ENCODE measurements around the gene MTR.

Gene MTR

GRCh38 chr1:236785477-236785876 lies 9.6 kb upstream of the MTR start:
- DNase-seq: no peak

- DNase-seq: no peak
Observed at GRCh38 chr1:236786453-236786852, 8.6 kb upstream of the MTR start.

GRCh38 chr1:236794585-236795034 lies 482 bp upstream of the MTR start:
- no peak for DNase-seq

- no peak for DNase-seq
Observed at GRCh38 chr1:236795757-236796667, 920 bp downstream of the MTR start.

DNA sequence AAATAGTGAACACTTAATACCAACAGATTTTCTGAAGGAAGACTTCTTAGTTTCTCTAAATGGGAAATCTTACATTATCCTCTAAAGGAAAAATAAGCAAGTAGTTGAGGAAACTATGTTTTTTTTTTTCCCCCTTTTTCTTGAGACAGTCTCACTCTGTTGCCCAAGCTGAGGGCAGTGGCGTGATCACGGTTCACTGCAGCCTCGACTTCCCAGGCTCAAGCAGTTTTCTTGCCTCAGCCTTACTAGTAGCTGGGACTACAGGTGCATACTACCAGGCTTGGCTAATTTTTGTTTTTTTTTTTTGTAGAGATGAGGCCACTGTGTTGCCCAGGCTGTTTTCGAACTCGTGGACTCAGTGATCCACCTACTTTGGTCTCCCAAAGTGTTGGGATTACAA lies 3.9 kb downstream of the MTR start:
- DNase-seq: no peak

DNA sequence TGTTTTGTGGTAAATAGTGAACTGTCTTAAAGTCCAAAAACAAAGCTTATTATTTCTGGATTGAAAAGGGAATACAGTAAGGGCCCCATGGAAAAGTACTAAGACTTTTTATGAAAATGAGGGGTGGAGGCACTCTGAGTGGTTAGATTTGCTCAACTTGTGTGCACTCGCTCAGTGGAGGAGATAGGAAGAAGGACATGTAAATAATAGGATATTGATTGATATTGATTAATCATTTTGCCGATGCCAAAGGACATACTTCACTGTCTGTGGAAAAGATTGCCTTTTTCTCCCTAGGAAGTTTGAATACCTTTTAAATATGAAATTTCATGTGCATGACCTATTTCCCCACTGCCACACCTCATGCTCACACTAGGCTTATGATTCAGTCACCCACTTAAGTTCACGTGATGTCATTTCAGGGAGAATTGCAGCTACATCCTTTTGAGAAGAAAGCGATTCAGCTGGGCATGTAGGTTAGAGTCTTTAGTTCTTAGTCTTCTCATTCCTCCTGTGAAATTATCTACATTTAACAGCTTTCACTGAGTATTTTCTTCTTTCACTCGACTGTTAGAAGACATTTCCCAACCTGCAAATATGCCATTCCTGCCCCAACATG lies 5.0 kb downstream of the MTR start:
- DNase-seq: no peak

- no peak for DNase-seq
Observed at GRCh38 chr1:236800623-236801022, 5.5 kb downstream of the MTR start.

- DNase-seq: no peak
Observed at GRCh38 chr1:236802264-236802663, 7.2 kb downstream of the MTR start.

DNA sequence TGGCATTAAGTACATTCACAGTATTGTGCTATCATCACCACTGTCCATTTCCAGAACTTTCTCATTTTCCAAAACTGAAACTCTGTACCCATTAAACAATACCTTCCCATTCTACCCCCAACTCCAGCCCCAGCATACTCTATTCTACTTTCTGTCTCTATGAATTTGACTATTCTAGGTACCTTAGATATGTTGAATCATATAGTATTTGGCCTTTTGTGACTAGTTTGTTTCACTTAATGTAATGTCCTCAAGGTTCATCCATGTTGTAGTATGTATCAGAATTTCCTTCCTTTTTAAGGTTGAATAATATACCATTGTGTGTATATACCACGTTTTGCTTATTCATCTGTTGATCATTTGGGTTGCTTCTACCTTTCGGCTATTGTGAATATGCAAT lies 11.5 kb downstream of the MTR start:
- DNase-seq: no peak

- no peak for DNase-seq
Observed at GRCh38 chr1:236808005-236808404, 12.9 kb downstream of the MTR start.

DNA sequence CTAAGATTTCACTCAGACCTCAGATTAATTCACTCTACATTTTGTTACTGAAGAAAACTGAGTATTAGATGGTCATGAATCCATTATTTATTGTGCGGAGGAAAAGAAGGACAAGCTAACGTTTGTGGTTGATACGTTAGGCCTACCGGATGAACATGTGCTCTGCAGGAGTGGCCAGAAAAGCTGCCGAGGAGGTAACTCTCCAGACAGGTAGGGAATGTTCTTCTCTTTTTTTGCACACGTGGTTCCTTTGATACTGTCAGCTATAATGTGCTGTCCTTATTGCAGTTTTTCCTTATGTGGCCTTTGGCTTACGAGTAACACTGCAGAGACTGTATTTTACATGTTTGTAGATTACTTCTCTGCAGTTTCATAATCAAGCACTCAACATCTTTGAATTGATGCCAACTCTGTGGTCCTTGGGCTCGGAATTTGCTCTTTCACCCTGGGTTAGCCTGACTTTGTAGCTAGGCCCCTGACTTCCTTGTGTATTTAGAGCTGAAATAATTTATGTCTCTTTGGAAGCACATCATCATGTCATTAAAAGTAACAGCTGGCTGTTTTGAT lies 13.6 kb downstream of the MTR start:
- DNase-seq: no peak

DNA sequence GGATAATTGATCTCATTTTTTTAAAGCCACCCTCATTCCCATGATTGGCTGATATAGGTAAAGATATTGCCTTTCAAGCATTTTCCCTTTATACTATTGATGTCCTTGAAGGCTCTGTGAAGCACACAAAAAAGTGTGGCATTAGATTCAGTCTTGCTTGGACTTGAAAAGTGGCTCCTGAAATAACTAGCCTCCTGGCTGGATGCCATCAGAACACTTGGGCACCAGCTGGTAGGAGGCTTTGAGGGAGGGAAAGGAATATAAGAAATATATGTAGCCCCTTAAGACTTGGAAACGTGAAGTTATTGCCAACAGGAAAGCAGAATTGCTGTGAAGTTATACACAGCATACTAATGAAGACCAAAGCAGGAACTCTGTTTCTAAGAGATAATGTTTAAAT lies 14.1 kb downstream of the MTR start:
- DNase-seq: no peak

- no peak for DNase-seq
Observed at GRCh38 chr1:236810018-236810417, 14.9 kb downstream of the MTR start.

DNA sequence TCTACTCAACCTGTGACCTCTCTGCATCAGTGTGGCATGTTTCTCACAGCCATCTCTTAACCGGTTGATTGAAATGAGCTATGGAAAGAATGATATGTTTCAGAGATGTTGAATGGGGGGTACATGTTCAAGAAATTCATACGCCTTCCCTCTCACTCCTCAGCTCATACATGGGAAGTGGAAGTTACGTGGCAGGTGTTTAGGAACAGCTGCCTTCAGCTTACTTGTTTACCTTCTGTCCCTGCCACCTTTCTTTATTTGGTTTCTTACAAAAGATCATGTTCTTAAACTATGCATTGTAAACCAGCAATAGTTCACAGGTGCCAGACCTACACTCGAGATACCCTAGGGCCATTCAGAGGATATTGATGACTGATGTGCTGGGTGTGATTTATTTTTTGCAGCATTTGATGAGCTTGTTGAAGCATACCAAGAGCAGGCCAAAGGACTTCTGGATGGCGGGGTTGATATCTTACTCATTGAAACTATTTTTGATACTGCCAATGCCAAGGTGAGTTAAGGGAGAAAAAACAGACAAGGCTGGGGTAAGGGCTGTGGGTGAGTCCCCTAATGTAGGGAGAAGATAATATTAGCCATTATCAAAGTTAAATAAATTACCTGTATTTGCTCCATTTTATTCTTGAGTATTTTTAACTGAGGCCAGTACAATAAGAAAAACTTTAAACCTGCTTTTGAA lies 17.4 kb downstream of the MTR start:
- no peak for DNase-seq

DNA sequence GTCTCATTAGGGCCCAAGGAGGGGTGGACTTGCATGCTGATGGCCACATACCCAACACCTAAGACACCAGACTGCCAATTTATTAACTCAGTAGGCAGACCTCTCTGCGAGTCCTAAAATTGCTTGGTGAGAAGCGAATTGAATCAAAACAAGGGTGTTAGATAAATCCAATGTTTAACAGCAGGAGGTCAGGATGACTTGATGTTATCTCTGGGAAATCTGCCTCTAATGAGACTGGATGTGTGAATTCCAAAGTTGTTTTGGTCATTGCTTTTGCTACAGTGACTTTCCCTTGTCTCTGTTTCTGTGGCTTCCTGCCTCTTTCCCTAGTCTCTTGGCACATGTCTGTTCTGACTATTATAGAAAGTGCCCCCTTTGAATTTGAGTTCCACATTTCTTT lies 20.8 kb downstream of the MTR start:
- DNase-seq: no peak

DNA sequence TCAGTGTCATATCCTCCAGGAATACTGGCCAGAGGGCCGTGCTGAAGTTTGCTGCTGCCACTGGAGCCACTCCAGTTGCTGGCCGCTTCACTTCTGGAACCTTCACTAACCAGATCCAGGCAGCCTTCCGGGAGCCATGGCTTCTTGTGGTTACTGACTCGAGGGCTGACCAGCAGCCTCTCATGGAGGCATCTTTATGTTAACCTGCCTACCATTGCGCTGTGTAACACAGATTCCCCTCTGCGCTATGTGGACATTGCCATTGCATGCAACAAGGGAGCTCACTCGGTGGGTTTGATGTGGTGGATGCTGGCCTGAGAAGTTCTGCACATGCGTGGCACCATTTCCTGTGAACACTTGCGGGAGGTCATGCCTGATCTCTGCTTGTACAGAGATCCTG lies 24.8 kb downstream of the MTR start:
- no peak for DNase-seq

DNA sequence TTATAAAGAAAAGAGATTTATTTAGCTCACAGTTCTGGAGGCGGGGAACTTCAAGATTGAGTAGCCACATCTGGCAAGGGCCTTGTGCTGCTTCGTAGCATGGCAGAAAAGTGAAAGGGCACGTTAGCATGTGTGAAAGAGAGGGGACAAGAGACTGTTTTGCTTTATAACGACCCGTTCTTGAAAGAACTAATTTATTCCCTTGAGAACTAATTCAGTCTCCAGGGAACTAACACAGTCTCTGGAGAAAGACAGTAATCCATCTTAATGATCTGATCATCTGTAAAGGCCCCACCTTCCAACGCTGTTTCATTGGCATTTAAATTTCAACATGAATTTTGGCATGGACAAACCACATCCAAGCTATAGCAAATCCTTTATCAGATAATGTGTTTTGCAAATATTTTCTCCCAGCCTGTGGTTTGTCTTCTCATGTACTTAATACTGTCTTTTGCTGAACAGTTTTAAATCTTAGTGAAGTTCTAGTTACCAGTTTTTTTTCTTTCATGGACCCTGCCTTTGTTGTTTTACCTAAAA lies 26.1 kb downstream of the MTR start:
- no peak for DNase-seq

DNA sequence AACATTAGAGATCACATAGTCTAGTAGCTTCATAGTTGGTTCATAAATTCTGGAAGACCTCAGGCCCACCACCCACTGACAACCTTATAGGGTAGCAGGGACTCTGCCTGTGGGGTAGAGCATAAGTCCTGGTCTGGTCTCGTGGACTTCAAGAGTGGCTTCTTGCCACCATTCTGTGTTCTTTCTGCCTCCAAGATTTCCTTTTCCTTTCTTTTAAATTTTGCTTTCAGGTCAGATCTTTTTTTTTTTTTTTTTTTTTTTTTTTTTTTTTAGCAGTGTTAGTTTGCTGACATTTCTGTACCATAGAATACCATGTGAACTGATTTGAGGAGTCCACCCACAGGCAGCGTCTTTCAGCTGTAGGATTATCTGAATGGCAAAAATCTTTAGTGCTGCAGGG lies 28.5 kb downstream of the MTR start:
- no peak for DNase-seq

DNA sequence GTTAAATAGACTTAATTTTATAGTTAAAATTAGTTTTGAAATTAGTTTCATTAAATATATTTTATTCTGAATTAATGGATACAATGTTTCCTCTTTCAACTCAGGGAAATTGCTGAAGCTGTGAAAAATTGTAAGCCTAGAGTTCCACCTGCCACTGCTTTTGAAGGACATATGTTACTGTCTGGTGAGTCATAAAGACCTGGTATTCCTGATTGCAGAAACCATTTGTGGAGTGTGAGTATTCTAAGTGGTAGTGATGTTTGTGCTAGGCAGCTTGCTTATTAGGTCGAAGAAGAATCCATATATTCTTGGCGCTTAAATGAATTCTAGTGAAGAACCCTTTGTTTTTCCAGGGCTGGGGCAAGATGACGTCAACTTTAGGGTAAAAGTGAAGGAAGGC lies 34.0 kb downstream of the MTR start:
- DNase-seq: no peak

- no peak for DNase-seq
Observed at GRCh38 chr1:236830116-236830515, 35.0 kb downstream of the MTR start.

DNA sequence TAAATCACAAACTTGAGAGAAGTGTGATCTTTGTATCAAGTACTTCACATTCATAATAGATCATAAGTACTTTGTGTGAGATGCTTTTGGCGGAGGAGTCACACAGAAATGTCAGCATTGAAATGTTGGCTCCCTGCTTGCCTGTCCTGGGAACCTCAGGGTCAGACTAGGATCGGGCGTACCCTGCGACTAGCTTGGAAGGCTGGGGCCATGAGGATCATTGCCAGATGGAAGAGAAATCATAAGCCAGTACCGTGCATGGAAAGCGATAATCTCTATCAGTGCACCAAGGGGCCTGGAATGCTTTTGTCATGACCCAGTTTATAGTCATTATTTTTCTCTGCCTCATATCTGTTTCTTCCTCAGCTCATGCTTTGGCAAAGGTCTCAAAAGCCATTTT lies 35.5 kb downstream of the MTR start:
- no peak for DNase-seq

DNA sequence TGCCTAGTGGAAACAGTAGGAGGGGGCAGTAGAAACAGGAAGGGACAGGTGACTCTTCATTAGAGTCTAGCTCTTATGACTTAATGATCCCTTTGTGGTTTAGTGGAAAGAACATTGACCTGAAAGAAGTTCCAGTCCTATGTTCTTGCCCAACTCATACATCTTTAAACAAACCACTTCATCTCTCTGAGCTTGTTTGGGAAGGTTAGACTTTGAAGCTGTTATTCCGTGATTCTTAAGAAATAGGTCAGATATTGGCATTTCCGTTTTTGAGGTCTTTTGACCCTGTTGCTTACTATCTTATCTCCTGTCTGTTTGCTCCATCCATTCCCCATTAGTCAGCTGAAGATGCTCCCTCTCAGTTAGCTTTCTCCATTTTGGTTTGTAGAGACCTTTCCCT lies 38.5 kb downstream of the MTR start:
- DNase-seq: no peak

- no peak for DNase-seq
Observed at GRCh38 chr1:236834876-236835275, 39.8 kb downstream of the MTR start.

Data from stimulated activated CD4-positive, alpha-beta T cell treated with anti-CD3 and anti-CD28 coated beads, Interleukin-1b, Interleukin-23, amount 100 ng/mL, for 48 hours (primary cell).